ENCODE data around the gene ADD3.

DNA sequence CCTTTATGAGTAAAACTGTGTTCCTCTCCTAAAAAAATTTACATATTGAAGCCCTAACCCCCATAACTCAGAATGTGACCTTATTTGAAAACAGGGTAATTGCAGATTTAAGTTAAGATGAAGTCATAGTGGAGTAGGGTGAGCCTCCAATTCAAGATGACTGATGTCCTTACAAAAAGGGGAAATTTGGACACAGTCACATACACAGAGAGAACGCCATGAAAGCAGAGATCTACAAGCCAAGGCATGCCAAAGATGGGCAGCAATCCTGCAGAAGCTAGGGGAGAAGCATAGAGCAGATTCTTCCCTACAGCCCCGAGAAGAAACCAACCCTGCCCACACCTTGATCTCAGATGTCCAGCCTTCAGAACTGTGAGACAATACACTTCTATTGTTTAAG is 23.8 kb upstream of the ADD3 start:
- TF ChIP-seq, protein P1, sequence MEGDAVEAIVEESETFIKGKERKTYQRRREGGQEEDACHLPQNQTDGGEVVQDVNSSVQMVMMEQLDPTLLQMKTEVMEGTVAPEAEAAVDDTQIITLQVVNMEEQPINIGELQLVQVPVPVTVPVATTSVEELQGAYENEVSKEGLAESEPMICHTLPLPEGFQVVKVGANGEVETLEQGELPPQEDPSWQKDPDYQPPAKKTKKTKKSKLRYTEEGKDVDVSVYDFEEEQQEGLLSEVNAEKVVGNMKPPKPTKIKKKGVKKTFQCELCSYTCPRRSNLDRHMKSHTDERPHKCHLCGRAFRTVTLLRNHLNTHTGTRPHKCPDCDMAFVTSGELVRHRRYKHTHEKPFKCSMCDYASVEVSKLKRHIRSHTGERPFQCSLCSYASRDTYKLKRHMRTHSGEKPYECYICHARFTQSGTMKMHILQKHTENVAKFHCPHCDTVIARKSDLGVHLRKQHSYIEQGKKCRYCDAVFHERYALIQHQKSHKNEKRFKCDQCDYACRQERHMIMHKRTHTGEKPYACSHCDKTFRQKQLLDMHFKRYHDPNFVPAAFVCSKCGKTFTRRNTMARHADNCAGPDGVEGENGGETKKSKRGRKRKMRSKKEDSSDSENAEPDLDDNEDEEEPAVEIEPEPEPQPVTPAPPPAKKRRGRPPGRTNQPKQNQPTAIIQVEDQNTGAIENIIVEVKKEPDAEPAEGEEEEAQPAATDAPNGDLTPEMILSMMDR (conservative IDR thresholded peaks at IDR 0.05; ENCODE audit: low read length), result no peak
- TF ChIP-seq EZH2phosphoT487 (IDR thresholded peaks at IDR 0.05; ENCODE audit: borderline replicate concordance), result no peak
